ENCODE measurements around the gene FBN1. TPM values are rescaled to one million over a fixed set of nuclear protein-coding genes. Genes with fewer than 3 reads are reported as not detected.

Gene FBN1
- total and polyA plus RNA-seq, 10 of the 15 experiments (the other 5 are each of a cell fraction or from before 2014, with no cell fraction given): 2.2 to 15.3 (median 7.0) TPM

GRCh38 chr15:48522123-48522522 is 123.4 kb downstream of the FBN1 start:
- DNase-seq (ENCODE audit: low read depth, low spot score) (no peak), ATAC-seq (no peak), FAIRE-seq (no peak)
- intact Hi-C loops (cut with micrococcal nuclease; ENCODE audit: unreplicated experiment) (no loop called here), in situ Hi-C loops (cut with MboI) (no loop called here)
- ChIA-PET POLR2A (no interaction called here), SMC1A (ENCODE audit: uncharacterized antibody, unreplicated experiment) (interaction anchor here (1.1 kb wide), 1 partner anchor 10 kb away, joined by 3 read pairs; no protein-coding TSS in a partner anchor), RAD21 (ENCODE audit: unreplicated experiment) (no interaction called here), CTCF (no interaction called here)
- H3K27me3 ChIP-seq (replicated peaks in 1 of 2; ENCODE audit: control insufficient read depth in 2 of 2, insufficient read depth in 2 of 2, low read length in 1 of 2): no peaks in the 10 kb centered on the region
- H2AFZ ChIP-seq (ENCODE audit: control insufficient read depth, low read depth, low read length): no peak overlapping the region
- H3K79me2 ChIP-seq (ENCODE audit: control insufficient read depth, insufficient read depth, low read length): no peaks in the 10 kb centered on the region
- H3K36me3 ChIP-seq (ENCODE audit: control insufficient read depth in 2 of 2, insufficient read depth in 2 of 2, low read length in 1 of 2): no peaks in the 10 kb centered on the region
- TF ChIP-seq ZNF592 (IDR thresholded peaks at IDR 0.05): no peak
- no peak for TF ChIP-seq YY1 (IDR thresholded peaks at IDR 0.05; ENCODE audit: low read depth, low read length)
- no peak for TF ChIP-seq NFIC (IDR thresholded peaks at IDR 0.05; ENCODE audit: low read depth, low read length)
- TF ChIP-seq CBX3 (IDR thresholded peaks at IDR 0.05; ENCODE audit: borderline replicate concordance, low read depth): no peak
- TF ChIP-seq SMAD5 (IDR thresholded peaks at IDR 0.05; ENCODE audit: low read depth): no peak
- no peak for TF ChIP-seq EGR1 (IDR thresholded peaks at IDR 0.05; ENCODE audit: borderline replicate concordance in 1 of 2, low read depth in 2 of 2, low read length in 2 of 2)
- TF ChIP-seq, protein P1, sequence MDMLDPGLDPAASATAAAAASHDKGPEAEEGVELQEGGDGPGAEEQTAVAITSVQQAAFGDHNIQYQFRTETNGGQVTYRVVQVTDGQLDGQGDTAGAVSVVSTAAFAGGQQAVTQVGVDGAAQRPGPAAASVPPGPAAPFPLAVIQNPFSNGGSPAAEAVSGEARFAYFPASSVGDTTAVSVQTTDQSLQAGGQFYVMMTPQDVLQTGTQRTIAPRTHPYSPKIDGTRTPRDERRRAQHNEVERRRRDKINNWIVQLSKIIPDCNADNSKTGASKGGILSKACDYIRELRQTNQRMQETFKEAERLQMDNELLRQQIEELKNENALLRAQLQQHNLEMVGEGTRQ (IDR thresholded peaks at IDR 0.05; ENCODE audit: borderline replicate concordance, low read depth, low read length): no peak
- TF ChIP-seq, protein P2, sequence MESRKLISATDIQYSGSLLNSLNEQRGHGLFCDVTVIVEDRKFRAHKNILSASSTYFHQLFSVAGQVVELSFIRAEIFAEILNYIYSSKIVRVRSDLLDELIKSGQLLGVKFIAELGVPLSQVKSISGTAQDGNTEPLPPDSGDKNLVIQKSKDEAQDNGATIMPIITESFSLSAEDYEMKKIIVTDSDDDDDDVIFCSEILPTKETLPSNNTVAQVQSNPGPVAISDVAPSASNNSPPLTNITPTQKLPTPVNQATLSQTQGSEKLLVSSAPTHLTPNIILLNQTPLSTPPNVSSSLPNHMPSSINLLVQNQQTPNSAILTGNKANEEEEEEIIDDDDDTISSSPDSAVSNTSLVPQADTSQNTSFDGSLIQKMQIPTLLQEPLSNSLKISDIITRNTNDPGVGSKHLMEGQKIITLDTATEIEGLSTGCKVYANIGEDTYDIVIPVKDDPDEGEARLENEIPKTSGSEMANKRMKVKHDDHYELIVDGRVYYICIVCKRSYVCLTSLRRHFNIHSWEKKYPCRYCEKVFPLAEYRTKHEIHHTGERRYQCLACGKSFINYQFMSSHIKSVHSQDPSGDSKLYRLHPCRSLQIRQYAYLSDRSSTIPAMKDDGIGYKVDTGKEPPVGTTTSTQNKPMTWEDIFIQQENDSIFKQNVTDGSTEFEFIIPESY (IDR thresholded peaks at IDR 0.05): no peak
- no peak overlapping the region for H3K27ac ChIP-seq (ENCODE audit: control insufficient read depth, insufficient read depth)
- no peak overlapping the region for H3K9ac ChIP-seq (ENCODE audit: control insufficient read depth, insufficient read depth, low read length)
- no TSS peak for BruUV-seq (replicated peaks)
- no peak overlapping the region for H3K4me2 ChIP-seq (ENCODE audit: control insufficient read depth, insufficient read depth)
- no peaks in the 10 kb centered on the region for H4K20me1 ChIP-seq (ENCODE audit: control insufficient read depth, insufficient read depth)
- no peaks in the 10 kb centered on the region for H3K9me3 ChIP-seq (replicated peaks; ENCODE audit: control insufficient read depth, insufficient read depth, low read length)
- no peaks in the 10 kb centered on the region for H3K4me1 ChIP-seq (ENCODE audit: control insufficient read depth, insufficient read depth, low read length)
- H3K4me3 ChIP-seq: no peak overlapping the region
